ENCODE measurements around the gene SAP30.

DNA sequence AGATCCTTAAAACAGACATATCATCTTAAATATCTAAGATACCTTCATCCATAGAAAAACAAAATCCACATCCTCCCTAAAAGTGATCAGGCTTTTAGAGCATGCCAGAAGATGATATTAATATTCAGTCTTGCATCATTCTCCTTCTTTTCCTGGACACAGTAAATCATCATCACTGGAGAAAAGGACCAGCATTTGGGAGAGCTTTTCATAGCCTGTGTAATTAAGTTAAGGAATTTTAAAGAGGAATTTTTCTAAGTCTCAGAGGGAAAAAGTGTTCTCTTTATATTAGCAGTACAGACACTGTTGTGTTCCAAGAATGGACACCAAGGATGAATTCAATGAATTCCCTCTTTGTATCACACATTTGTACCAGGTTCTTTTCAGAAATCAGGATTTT, 27.5 kb downstream of the SAP30 start:
- TF ChIP-seq, protein P1, sequence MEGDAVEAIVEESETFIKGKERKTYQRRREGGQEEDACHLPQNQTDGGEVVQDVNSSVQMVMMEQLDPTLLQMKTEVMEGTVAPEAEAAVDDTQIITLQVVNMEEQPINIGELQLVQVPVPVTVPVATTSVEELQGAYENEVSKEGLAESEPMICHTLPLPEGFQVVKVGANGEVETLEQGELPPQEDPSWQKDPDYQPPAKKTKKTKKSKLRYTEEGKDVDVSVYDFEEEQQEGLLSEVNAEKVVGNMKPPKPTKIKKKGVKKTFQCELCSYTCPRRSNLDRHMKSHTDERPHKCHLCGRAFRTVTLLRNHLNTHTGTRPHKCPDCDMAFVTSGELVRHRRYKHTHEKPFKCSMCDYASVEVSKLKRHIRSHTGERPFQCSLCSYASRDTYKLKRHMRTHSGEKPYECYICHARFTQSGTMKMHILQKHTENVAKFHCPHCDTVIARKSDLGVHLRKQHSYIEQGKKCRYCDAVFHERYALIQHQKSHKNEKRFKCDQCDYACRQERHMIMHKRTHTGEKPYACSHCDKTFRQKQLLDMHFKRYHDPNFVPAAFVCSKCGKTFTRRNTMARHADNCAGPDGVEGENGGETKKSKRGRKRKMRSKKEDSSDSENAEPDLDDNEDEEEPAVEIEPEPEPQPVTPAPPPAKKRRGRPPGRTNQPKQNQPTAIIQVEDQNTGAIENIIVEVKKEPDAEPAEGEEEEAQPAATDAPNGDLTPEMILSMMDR (IDR thresholded peaks at IDR 0.05), result no peak
- no peak for TF ChIP-seq POLR2A (IDR thresholded peaks at IDR 0.05)

Measured in gastroesophageal sphincter (tissue), 3 donors.